Activated naive CD8-positive, alpha-beta T cell treated with anti-CD3 and anti-CD28 coated beads for 36 hours (primary cell): ENCODE data around the gene TMTC3. TPM values are rescaled to one million over a fixed set of nuclear protein-coding genes. Genes with fewer than 3 reads are reported as not detected.
"Not testable (repeated sequence)": the region's sequence is repeated elsewhere in the genome, so short reads cannot be mapped to it uniquely, and the experiment has no call there.

ENCODE experiments used
- DNase-seq: peaks from one replicate; pipeline ENCODE4 v3.0.0; 2021
- H3K27ac Mint-ChIP-seq: one replicate; pipeline ENCODE4 v1.8.0; 2022; ENCODE audit warnings: mild to moderate bottlenecking, moderate library complexity, mixed read lengths
- H3K27me3 Mint-ChIP-seq: one replicate; pipeline ENCODE4 v1.8.0; 2022; ENCODE audit warnings: mild to moderate bottlenecking, mixed read lengths
- H3K36me3 Mint-ChIP-seq: one replicate; pipeline ENCODE4 v1.8.0; 2021; ENCODE audit warnings: mild to moderate bottlenecking, mixed read lengths
- H3K4me1 Mint-ChIP-seq: one replicate; pipeline ENCODE4 v1.8.0; 2021; ENCODE audit warnings: mixed read lengths
- H3K4me3 Mint-ChIP-seq: one replicate; pipeline ENCODE4 v1.8.0; 2022; ENCODE audit warnings: mild to moderate bottlenecking, moderate library complexity, mixed read lengths
- H3K9me3 Mint-ChIP-seq: one replicate; pipeline ENCODE4 v1.8.0; 2022; ENCODE audit warnings: mixed read lengths
- total RNA-seq, 2 experiments: library from RNA; stranded (reverse); gene quantifications; one replicate each; pipeline ENCODE4 v1.2.3, GENCODE V29; 2021

Gene TMTC3
- 1 to 10 TPM; 4.7 to 4.9 TPM for total RNA-seq

DNA sequence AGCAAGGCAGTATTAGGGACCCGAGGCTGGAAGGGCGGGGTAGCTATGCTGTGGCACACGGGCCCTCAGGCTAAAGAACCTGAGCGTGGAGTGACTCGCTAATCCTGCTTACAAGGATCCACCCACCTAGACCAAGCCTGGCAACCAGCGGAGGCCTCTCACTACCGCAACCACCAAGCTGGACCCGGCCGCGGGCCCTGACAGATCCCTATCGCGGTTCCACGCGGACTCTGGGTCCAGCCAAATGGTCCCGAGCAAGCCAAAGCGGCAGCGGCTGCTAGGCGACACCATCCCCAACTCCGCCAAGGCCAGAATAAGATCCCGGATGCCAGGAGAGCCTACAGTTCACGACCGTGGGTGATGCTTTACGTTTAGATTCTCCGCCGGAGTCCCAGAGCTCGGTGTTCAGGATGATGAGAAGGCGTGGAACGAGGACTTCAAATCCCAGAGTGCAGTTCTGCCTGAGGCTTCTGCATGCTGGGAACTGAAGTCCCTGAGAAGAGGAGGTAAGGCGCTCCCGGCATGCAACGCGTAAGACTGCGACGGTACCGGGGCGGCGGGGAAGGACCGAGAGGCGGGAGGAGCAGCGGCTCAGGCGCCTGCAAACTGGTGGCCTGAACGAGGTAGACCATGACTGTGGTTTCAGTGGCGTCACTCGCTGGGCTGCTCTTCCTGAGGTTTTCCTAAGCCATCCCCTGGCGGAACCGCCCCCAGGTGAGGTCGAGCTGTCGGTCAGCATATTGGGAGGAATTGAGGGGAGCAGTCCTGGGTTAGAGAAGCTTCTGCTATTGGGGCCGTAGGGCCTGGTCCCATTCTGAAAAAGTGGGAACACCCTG is at the start of gene TMTC3, which contains the start of gene CEP290:
TMTC3 (plus strand) TSS at position 534 of the 836 bp plus-strand sequence. CDS start 6,009 bp downstream, outside the sequence.
CEP290 (minus strand) TSS at position 315 of the 836 bp plus-strand sequence. CDS start 781 bp downstream, outside the sequence.
- Mint-ChIP-seq H3K27ac (peak within 1 kb of the TSS; percentile 95), H3K36me3 (peaks cover 17% of the 10 kb centered on the region), H3K27me3 (no peaks in the 10 kb centered on the region), H3K4me3 (peak within 1 kb of the TSS; percentile 94), H3K9me3 (no peaks in the 10 kb centered on the region), H3K4me1 (peaks cover 35% of the 10 kb centered on the region)
- DNase-seq = peak; percentile 89

DNA sequence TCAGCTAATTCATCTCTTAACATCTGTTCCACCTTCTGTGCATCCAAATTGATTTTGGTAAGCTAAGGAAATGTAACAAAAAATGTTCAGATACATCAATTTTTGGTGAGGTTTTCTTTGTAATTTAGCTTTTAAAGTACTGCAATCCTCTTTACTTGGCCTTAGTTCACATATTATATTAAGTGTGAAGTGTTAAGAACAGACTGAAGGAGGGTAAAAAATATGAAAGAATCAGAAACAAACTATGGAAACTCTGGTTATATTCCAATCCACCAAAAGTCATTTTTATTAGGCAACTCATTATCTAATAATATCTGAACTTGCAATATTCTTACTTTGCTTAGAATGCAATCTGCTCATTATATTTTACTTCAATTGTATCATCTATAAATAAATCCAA is 49.3 kb upstream of the TMTC3 start:
- Mint-ChIP-seq H3K27ac (no peak overlapping the region), H3K27me3 (no peaks in the 10 kb centered on the region), H3K4me3 (no peak overlapping the region), H3K9me3 (no peaks in the 10 kb centered on the region), H3K4me1 (peaks cover 2% of the 10 kb centered on the region), H3K36me3 (peaks cover 13% of the 10 kb centered on the region)
- DNase-seq = no peak

DNA sequence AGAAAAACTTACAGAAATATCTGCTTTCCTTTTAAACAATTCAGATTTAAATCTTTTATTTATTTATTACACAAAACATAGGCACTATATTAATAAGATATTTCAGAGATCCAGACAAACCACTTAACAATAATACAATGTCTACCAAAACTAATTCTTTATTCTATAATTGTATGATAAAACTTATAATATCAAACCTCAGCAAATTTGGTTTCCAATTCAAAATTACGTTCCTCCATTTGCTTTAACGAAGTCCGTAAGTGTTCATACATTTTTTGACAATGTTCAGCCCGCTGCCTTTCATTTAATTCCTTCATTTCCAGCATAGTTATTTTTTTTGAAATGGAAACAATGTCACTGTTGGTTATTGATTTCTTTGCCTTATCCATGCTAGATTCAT is 48.5 kb upstream of the TMTC3 start:
- Mint-ChIP-seq H3K4me1 (peaks cover 2% of the 10 kb centered on the region), H3K36me3 (peaks cover 15% of the 10 kb centered on the region), H3K27me3 (no peaks in the 10 kb centered on the region), H3K27ac (no peak overlapping the region), H3K4me3 (no peak overlapping the region), H3K9me3 (no peaks in the 10 kb centered on the region)
- no peak for DNase-seq

DNA sequence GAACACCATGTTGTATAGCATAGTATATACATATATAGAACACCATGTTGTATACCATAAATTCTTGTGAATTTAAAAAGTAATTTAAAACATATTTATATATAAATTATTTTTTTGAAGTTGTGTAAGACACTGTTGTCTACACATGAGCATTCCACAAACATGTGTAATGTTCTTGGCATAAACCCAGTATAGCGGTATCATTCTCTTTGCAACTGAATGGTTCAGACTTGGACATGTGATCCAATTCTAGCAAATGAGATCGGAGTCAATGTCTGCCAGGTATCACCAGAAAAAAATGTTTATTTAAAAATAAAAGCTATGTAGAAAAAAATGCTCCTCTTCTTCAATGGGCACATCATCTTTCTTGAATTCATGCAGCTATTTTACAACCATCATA is 34.1 kb upstream of the TMTC3 start:
- Mint-ChIP-seq H3K27me3 (no peaks in the 10 kb centered on the region), H3K4me3 (no peak overlapping the region), H3K27ac (no peak overlapping the region), H3K9me3 (no peaks in the 10 kb centered on the region), H3K4me1 (peaks cover 2% of the 10 kb centered on the region), H3K36me3 (peaks cover 12% of the 10 kb centered on the region)
- DNase-seq = no peak

DNA sequence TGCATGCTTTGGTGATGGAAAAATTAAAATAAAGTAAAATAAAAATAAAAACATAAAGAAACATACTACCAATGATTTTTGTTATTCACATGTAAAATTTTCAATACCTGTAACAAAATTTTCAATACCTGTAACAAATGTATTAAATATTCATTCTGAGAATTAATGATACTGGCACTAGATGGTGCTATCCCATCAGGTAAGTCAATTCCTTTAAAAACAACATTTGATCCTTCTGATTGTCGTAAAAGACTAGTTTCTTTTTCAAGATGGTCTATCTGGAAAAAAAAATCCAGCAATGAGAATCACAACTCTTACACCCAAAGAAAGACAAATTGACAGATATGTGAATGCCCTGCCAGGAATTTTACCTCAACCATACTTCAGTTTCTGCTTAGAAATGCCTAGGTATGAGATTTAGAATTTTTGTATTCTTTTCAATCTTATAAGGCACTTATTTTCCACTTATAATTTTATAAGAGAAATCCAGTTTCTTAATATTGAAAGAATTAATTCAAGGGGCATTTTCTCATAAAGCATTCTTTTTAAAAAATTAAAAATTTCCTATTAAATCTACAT is 30.9 kb upstream of the TMTC3 start:
- Mint-ChIP-seq H3K9me3 (no peaks in the 10 kb centered on the region), H3K36me3 (peaks cover 15% of the 10 kb centered on the region), H3K4me1 (peaks cover 4% of the 10 kb centered on the region), H3K4me3 (no peak overlapping the region), H3K27me3 (no peaks in the 10 kb centered on the region), H3K27ac (no peak overlapping the region)
- DNase-seq = no peak

DNA sequence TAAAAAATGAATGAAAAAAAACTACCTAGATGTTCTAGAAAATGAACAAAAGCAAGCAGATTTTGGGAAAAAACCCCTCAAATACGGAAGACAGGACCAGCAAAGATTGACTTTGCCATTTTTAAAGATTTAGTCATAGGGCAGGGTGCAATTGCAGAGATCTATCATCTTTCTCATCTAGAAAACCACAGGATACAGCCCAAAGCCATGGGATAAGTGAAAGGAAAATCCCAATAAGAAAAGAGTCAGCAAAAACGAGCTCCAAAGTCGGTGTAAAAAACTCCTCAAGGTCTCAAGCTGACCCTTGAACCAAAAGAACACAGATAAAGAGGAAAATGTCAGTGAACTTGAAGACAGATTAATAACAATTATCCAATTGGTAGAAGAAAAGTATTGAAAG is 28.2 kb upstream of the TMTC3 start:
- no peaks in the 10 kb centered on the region for H3K9me3 Mint-ChIP-seq
- no peaks in the 10 kb centered on the region for H3K27me3 Mint-ChIP-seq
- peaks cover 4% of the 10 kb centered on the region for H3K4me1 Mint-ChIP-seq
- H3K36me3 Mint-ChIP-seq = peaks cover 18% of the 10 kb centered on the region
- DNase-seq = no peak
- H3K4me3 Mint-ChIP-seq = no peak overlapping the region
- peak overlapping the region; percentile 35 for H3K27ac Mint-ChIP-seq

DNA sequence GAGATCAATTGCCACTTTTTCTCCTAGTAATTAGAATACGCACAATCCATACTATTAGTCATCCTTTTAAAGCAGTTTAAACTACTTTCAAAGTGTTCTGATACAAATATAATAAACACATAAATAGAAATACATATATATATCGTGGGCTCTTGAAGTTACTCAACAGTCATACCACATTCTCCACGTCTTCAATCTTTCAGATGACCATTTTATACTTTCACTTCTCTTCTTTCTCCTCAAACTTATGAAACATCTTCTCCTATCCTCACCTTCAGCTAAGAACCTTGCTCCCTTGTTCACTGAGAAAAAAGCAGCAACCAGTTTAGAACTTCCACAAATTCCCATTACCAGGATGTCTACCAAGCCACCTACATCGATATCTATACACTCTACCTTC is 19.4 kb upstream of the TMTC3 start:
- Mint-ChIP-seq H3K36me3 (peaks cover 2% of the 10 kb centered on the region), H3K27me3 (no peaks in the 10 kb centered on the region), H3K4me3 (no peak overlapping the region), H3K9me3 (no peaks in the 10 kb centered on the region), H3K27ac (no peak overlapping the region), H3K4me1 (no peaks in the 10 kb centered on the region)
- no peak for DNase-seq

DNA sequence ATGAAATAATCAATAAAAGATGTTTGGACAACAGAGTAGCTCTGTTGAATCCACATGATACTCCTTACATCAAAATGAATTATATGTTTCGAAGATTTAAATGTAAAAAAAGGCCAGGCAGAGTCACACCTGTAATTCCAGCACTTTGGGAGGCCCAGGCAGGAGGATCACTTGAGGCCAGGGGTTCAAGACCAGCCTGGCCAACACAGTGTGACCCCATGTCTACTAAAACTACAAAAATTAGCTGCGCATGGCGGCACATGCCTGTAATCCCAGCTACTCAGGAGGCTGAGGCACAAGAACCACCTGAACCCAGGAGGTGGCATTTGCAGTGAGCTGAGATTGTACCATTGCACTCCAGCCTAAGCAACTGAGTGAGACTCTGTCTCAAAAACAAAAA is 15.0 kb upstream of the TMTC3 start:
- Mint-ChIP-seq H3K4me1 (no peaks in the 10 kb centered on the region), H3K27ac (no peak overlapping the region), H3K27me3 (no peaks in the 10 kb centered on the region), H3K36me3 (peaks cover 4% of the 10 kb centered on the region), H3K9me3 (no peaks in the 10 kb centered on the region), H3K4me3 (no peak overlapping the region)
- no peak for DNase-seq

DNA sequence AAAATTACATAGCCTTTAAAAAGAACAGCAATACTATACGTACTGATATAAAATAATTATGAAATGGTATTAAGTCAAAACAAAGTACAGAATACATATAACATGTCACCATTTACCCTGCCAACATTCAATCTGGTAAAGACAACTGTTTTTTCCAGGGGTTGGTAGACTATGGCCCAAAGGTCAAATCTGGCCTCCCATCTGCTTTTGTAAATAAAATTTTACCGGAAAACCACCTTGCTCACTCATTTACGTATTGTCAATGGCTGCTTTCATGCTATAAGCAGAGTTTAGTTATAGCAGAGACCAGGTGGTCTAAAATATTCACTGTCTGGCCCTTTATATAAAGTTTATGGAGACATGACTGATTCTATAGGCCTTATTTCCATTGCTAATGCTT is 14.3 kb upstream of the TMTC3 start:
- Mint-ChIP-seq H3K27ac (no peak overlapping the region), H3K36me3 (peaks cover 5% of the 10 kb centered on the region), H3K27me3 (no peaks in the 10 kb centered on the region), H3K9me3 (no peaks in the 10 kb centered on the region), H3K4me1 (peaks cover 5% of the 10 kb centered on the region), H3K4me3 (no peak overlapping the region)
- no peak for DNase-seq

DNA sequence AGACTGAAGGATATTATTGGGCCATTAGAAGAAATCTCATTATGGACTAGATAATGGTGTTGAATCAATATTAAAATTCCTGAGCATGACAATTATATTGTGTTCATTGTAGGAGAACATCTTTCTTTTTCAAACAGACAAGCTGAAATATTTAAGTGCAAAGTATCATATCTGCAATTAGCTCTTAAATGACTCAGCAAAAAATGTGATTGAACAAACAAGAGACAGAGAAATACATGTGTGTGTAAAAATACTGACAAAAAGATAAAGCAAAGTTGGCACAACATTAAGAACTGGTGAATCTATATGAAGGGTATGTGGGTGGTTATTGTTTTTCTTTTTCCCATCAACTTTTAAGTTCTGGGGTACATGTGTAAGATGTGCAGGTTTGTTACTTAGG is 9.7 kb upstream of the TMTC3 start:
- Mint-ChIP-seq H3K27ac (no peak overlapping the region), H3K9me3 (no peaks in the 10 kb centered on the region), H3K27me3 (no peaks in the 10 kb centered on the region), H3K36me3 (peaks cover 21% of the 10 kb centered on the region), H3K4me3 (no peak overlapping the region), H3K4me1 (peaks cover 6% of the 10 kb centered on the region)
- no peak for DNase-seq

DNA sequence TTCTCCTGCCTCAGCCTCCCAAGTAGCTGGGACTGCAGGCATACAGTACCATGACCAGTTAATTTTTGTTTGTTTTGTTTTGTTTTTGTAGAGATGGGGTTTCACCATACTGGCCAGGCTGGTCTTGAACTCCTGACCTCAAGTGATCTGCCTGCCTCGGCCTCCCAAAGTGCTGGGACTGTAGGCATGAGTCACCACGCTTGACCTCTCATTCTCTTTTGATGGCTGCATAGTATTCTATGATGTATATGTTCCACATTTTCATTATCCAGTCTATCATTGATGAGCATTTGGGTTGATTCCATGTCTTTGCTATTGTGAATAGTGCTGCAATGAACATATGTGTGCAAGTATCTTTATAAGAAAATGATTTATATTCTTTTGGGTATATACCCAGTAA is 8.9 kb upstream of the TMTC3 start:
- H3K4me3 Mint-ChIP-seq, H3K4me1 Mint-ChIP-seq, H3K27ac Mint-ChIP-seq, H3K27me3 Mint-ChIP-seq, H3K9me3 Mint-ChIP-seq, DNase-seq: not testable (repeated sequence)
- peaks cover 29% of the 10 kb centered on the region for H3K36me3 Mint-ChIP-seq

DNA sequence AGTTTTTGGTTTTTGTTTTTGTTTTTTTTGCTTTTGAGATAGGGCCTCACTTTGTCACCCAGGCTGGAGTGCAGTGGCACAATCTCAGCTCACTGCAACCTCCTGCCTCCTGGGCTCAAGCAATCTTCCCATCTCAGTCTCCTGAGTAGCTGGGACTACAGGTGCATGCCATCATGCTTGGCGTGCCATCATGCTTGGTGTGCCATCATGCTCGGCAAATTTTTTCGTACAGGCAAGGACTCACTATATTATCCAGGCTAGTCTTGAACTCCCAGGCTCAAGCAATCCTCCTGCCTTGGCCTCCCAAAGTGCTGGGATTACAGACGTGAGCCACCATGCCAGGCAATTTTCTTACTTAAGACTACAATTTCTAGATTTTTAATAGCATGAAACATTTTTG is 2.4 kb upstream of the TMTC3 start:
- Mint-ChIP-seq H3K4me1 (peaks cover 20% of the 10 kb centered on the region), H3K36me3 (peaks cover 22% of the 10 kb centered on the region)
- H3K4me3 Mint-ChIP-seq, H3K9me3 Mint-ChIP-seq, H3K27me3 Mint-ChIP-seq, H3K27ac Mint-ChIP-seq, DNase-seq: not testable (repeated sequence)

DNA sequence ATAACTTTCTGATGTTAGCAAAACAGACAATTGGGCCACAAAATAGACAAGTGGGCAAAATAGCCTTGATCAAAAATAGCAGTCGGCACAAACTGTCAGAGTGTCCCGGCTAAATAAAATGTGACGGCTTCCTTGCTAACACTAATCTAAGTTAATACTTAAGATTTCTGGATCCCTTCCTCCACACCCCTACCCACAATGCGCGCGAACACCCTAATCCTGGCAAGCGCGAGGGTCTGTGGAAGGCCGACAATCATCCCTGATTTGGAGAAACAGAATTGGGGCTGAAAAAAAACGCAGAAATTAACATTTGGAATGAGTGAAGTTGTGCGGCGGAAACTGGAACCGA is 708 bp upstream of the TMTC3 start:
- H3K4me3 Mint-ChIP-seq = peak overlapping the region; percentile 94
- no peak for DNase-seq
- peaks cover 35% of the 10 kb centered on the region for H3K4me1 Mint-ChIP-seq
- no peaks in the 10 kb centered on the region for H3K9me3 Mint-ChIP-seq
- H3K27me3 Mint-ChIP-seq = no peaks in the 10 kb centered on the region
- peak overlapping the region; percentile 95 for H3K27ac Mint-ChIP-seq
- H3K36me3 Mint-ChIP-seq = peaks cover 19% of the 10 kb centered on the region

DNA sequence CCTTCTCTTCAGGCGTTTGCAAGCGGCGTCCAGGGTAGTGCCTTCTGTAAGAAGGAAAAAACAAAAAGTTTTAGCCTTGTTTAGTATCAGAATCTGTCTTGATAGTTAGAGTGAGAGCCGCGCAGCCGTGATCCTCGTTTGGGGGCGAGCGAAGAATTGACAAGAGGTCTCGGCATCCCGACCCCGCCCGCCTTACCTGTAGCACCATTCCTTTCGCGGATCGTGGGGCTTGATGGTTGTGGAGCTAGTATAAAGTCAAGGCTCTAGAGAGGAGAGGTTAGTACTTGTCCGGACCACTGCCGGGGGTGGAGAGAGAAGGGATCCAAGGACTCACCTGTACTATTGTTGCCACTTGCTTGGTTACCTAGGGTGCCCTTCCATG is 494 bp downstream of the TMTC3 start:
- DNase-seq = peak; percentile 14
- peak overlapping the region; percentile 94 for H3K4me3 Mint-ChIP-seq
- H3K27me3 Mint-ChIP-seq = no peaks in the 10 kb centered on the region
- H3K9me3 Mint-ChIP-seq = no peaks in the 10 kb centered on the region
- H3K27ac Mint-ChIP-seq = peak overlapping the region; percentile 95
- peaks cover 37% of the 10 kb centered on the region for H3K4me1 Mint-ChIP-seq
- H3K36me3 Mint-ChIP-seq = peaks cover 14% of the 10 kb centered on the region

DNA sequence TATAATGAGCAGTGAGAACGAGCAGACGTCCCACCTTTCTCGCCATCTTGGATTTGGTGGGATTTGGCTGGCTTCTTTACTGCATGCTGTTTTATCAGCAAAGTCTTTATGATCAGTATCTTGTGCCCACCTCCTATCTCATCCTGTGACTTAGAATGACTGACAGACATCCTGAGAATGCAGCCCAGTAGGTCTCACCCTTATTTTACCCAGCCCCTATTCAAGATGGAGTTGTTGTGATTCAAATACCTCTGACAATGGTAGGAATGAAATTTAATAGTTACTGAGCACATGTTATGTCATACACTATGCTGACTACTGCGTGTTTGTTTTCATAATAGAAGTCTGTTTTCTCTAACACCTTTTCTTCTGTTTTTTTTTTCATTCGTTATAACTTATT is 1.9 kb downstream of the TMTC3 start:
- Mint-ChIP-seq H3K4me3 (no peak overlapping the region), H3K4me1 (peaks cover 36% of the 10 kb centered on the region)
- DNase-seq = no peak

More for the DNA sequence above, 1.9 kb downstream of the TMTC3 start:
- no peak overlapping the region for H3K27ac Mint-ChIP-seq
- no peaks in the 10 kb centered on the region for H3K27me3 Mint-ChIP-seq
- H3K9me3 Mint-ChIP-seq = no peaks in the 10 kb centered on the region
- H3K36me3 Mint-ChIP-seq = peaks cover 4% of the 10 kb centered on the region
